A549 (cell line): ENCODE data around the gene TRIM3. TPM values are rescaled to one million over a fixed set of nuclear protein-coding genes. Genes with fewer than 3 reads are reported as not detected.

Experiments used
- ATAC-seq, 2 experiments: fragments of 200-7000 bp in 1 of 2; fragments of >200 bp in 1 of 2; cut with Nextera tagmentation in 1 of 2; cut with Tn5 transposase in 1 of 2; 3 replicates each; pipeline versions ENCODE4 v1.8.0 to v1.9.1; 2018 to 2020; ENCODE audit warnings: mild to moderate bottlenecking in 1 of 2, moderate library complexity in 1 of 2
- CTCF ChIA-PET: fragments of 300-600 bp; sonication (Branson Sonifier 250); formaldehyde crosslinking; extraction: SDS; loops from one replicate; lab custom pipeline; 2021; ENCODE audit warnings: antibody characterized with exemption, inconsistent platforms; lab: Yijun Ruan, JAX
- POLR2A ChIA-PET: fragments of 350-600 bp; formaldehyde crosslinking; extraction: SDS; loops from one replicate; lab custom pipeline; 2021; ENCODE audit warnings: antibody characterized with exemption, inconsistent platforms; lab: Yijun Ruan, JAX
- DNase-seq, 2 experiments: peaks; one replicate each; pipeline versions ENCODE4 v3.0.0 to v3.0.0-alpha.2; 2011 to 2016; ENCODE audit warnings: low read depth in 1 of 2, low spot score in 1 of 2
- FAIRE-seq: peaks from 2 replicates; lab custom pipeline; 2011; peaks lifted over from hg19 to GRCh38; lab: Jason Lieb, UNC
- H3K27ac ChIP-seq, 2 experiments: fragments of >200 bp; sonication (Bioruptor Twin); formaldehyde crosslinking; 3 replicates each; pipeline ENCODE4 v1.5.1; 2016 to 2017
- H3K4me1 ChIP-seq: fragments of >200 bp; sonication (Bioruptor Twin); formaldehyde crosslinking; 3 replicates; pipeline ENCODE4 v1.6.1; 2016
- H3K4me2 ChIP-seq: fragments of >200 bp; sonication (Bioruptor Twin); formaldehyde crosslinking; 3 replicates; pipeline ENCODE4 v1.6.1; 2016
- H3K4me3 ChIP-seq: fragments of >200 bp; sonication (Bioruptor Twin); formaldehyde crosslinking; 3 replicates; pipeline ENCODE4 v1.5.1; 2016
- H3K9me3 ChIP-seq: fragments of >200 bp; sonication (Bioruptor Twin); formaldehyde crosslinking; 3 replicates; pipeline ENCODE4 v1.6.1; 2016
- BCL3 ChIP-seq: fragments of >200 bp; sonication (Bioruptor Twin); formaldehyde crosslinking; IDR thresholded peaks from 3 replicates; pipeline ENCODE4 v1.6.1; 2016
- CTCF ChIP-seq: fragments of >200 bp; sonication (Bioruptor Twin); formaldehyde crosslinking; IDR thresholded peaks from 3 replicates; pipeline ENCODE4 v1.5.1; 2016
- ELK1 ChIP-seq: fragments of 150-350 bp; IDR thresholded peaks from 2 replicates; pipeline ENCODE4 v1.6.1; 2014; ENCODE audit warnings: low read depth, mild to moderate bottlenecking, low read length
- ESRRA ChIP-seq: fragments of 150-350 bp; IDR thresholded peaks from 2 replicates; pipeline ENCODE4 v1.6.1; 2014; ENCODE audit warnings: mild to moderate bottlenecking, low read length, borderline replicate concordance
- FOSB ChIP-seq: fragments of 250-450 bp; sonication (Bioruptor Pico); IDR thresholded peaks from 2 replicates; pipeline ENCODE4 v1.5.0; 2020; ENCODE audit warnings: mild to moderate bottlenecking, moderate library complexity
- JUNB ChIP-seq: fragments of >200 bp; sonication (Bioruptor Twin); formaldehyde crosslinking; IDR thresholded peaks from 2 replicates; pipeline ENCODE4 v1.6.1; 2016
- KDM1A ChIP-seq: fragments of 200-600 bp; sonication (generic); IDR thresholded peaks from 2 replicates; pipeline ENCODE4 v1.6.1; 2016; ENCODE audit warnings: low read depth, mild to moderate bottlenecking
- NPAS2 ChIP-seq: fragments of 250-450 bp; sonication (Bioruptor Pico); IDR thresholded peaks from 2 replicates; pipeline ENCODE4 v1.8.0; 2022; ENCODE audit warnings: mild to moderate bottlenecking, moderate library complexity, borderline replicate concordance
- NR3C1 ChIP-seq: fragments of >200 bp; sonication (Bioruptor Twin); formaldehyde crosslinking; IDR thresholded peaks from 3 replicates; pipeline ENCODE4 v1.6.1; 2017
- POLR2A ChIP-seq: IDR thresholded peaks from 2 replicates; pipeline ENCODE4 v1.6.1; 2012; ENCODE audit warnings: mild to moderate bottlenecking, low read length
- POLR2AphosphoS2 ChIP-seq: conservative IDR thresholded peaks from 2 replicates; pipeline ENCODE4 v1.6.1; 2012; ENCODE audit warnings: low read length, improper control_type of control experiment, inconsistent platforms
- RAD21 ChIP-seq, 2 experiments: fragments of >200 bp in 1 of 2; sonication (Bioruptor Twin) in 1 of 2; formaldehyde crosslinking in 1 of 2; IDR thresholded peaks in 1 of 2; conservative IDR thresholded peaks in 1 of 2; 2 replicates in 1 of 2; 3 replicates in 1 of 2; pipeline ENCODE4 v1.6.1; 2012 to 2018; ENCODE audit warnings: inconsistent platforms in 1 of 2
- SMC3 ChIP-seq: fragments of >200 bp; sonication (Bioruptor Twin); formaldehyde crosslinking; IDR thresholded peaks from 3 replicates; pipeline ENCODE4 v1.6.1; 2018; ENCODE audit warnings: inconsistent platforms
- WGBS: methylation state at CpG from one replicate; pipeline ENCODE4 v1.1.6; 2017; ENCODE audit errors: missing lambda C conversion rate; 5-methylcytosine and 5-hydroxymethylcytosine counted together
- polyA plus RNA-seq, 4 experiments: library from polyadenylated mRNA; depleted of rRNA in 3 of 4; stranded (reverse); fragments of >200 nt; fragmentation: RNase III in 1 of 4; extraction: RNeasy Plus Mini Kit Qiagen cat#74134 plus additional on column Dnase treatment in 1 of 4; gene quantifications; 2 replicates in 3 of 4; 3 replicates in 1 of 4; pipeline ENCODE4 v1.2.3, GENCODE V29; 2011 to 2017
- TF ChIP-seq, protein P1 (sequence below): IDR thresholded peaks from 2 replicates; pipeline ENCODE4 v1.6.1; 2012

TRIM3 gene
- polyA plus RNA-seq, 2 of the 4 experiments (the other 2 are of a cell fraction): 10.0 to 17.5 TPM

GRCh38 chr11:6440906-6441358 lies 32.8 kb downstream of the TRIM3 start, which contains the start of gene HPX:
HPX (minus strand) TSS chr11:6440987; CDS start chr11:6440963, 24 bp downstream.
- no peak for FAIRE-seq

DNA sequence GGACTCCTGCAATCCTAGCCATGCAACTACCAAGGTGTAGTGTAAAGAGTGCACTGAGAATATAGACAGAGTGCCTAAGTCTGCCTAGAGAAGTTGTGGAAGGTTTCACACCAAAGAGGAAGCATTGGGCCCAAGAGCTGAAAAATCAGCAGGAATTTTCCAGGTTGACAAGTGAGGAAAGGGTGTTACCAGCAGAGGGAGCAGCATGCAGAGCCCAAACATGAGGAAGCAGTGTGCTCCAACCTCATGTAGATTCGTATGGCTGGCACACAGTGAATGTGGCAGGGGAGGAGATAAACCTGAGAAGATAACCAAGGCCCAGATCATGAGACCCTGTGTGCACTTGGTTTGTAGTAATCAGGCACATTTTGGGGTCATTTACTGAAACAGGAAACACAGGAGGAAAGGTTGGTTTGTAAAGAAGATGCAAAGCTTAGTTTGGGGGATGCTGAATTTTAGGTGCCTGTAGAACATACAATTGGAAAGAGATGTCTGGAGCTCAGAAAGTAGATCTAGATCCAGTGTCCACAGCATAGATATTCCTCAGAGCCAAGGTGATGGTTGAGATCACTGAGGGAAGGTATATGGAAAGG lies 34.7 kb downstream of the TRIM3 start:
- Histone ChIP-seq H3K4me3 (no peak overlapping the region), H3K4me1 (peaks cover 13% of the 10 kb centered on the region)
- 0% methylated on average over 1 of the region's 1 CpG for WGBS
- DNase-seq: peak; percentile 65 to 68
- TF ChIP-seq POLR2AphosphoS2 (no peak), RAD21 (conservative IDR thresholded peaks at IDR 0.05 in 1 of 2, IDR thresholded peaks at IDR 0.05 in 1 of 2) (peak; percentile 38 to 55; a peak in 4 of 5 replicates), NR3C1 (no peak), CTCF (peak; percentile 55), KDM1A (no peak), SMC3 (peak; percentile 53; the same call in 2 of the 3 replicates), NPAS2 (CRISPR knock-in tag) (no peak)
- TF ChIP-seq, protein P1, sequence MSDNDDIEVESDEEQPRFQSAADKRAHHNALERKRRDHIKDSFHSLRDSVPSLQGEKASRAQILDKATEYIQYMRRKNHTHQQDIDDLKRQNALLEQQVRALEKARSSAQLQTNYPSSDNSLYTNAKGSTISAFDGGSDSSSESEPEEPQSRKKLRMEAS: peak; percentile 44; the same call in 1 of the 2 replicates
- TF ChIP-seq, all 56 proteins: peak for 4
- FAIRE-seq (no peak), ATAC-seq (peak; percentile 67 to 83; a peak in 5 of 6 replicates)
- H3K9me3 ChIP-seq: no peaks in the 10 kb centered on the region
- POLR2A ChIA-PET: interaction anchor here (1.0 kb wide), 1 partner anchor 20 kb away, joined by 7 read pairs; the partner anchor contains the start of gene APBB1
- H3K4me2 ChIP-seq: no peak overlapping the region
- no peak overlapping the region for H3K27ac ChIP-seq
- CTCF ChIA-PET: interaction anchor here (0.6 to 3.1 kb wide), 24 partner anchors 8 to 377 kb away, joined by 3 to 26 read pairs (median 5); partner anchors contain the start of genes APBB1, ARFIP2 and TIMM10B

More at GRCh38 chr11:6440906-6441358, 32.8 kb downstream of the TRIM3 start, which contains the start of gene HPX:
- Histone ChIP-seq H3K4me3 (no peak within 1 kb of the TSS), H3K9me3 (no peaks in the 10 kb centered on the region), H3K4me2 (0 out of 3 replicates have a peak within 1 kb of the TSS, but pooled peaks have one; percentile 9), H3K4me1 (peaks cover 13% of the 10 kb centered on the region), H3K27ac (0 out of 6 replicates have a peak within 1 kb of the TSS, but pooled peaks of 1 of the 2 experiments have one; percentile 19)
- ChIA-PET CTCF (interaction anchor here (0.7 to 9.6 kb wide), 9 partner anchors 9 to 242 kb away, joined by 3 to 142 read pairs (median 5); partner anchors contain the start of genes APBB1 and MRPL17), POLR2A (no interaction called here)
- TF ChIP-seq JUNB: no peak
- WGBS: 43% methylated on average over 3 of the region's 3 CpGs
- DNase-seq (no peak), ATAC-seq (peak in 1 of 2 experiments; percentile 24; a peak in 1 of 6 replicates)

DNA sequence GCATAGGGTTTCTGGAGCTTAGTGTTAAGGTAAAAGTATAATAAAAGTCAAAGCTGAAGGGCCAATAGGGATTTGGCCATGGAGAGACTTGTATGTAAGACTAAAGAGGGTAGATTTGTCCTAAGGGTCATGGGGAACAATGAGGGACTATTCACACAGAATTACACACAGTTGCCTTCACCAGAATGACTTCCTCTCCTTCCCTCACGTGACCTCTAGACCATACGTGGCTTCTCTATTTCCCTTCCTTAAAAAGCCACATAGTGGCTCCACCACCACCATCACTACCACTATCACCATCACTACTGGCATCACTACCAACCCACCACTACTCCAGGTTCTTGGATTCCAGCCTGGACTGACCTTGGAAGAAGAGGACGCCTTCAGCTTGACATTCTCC lies 35.7 kb downstream of the TRIM3 start:
- POLR2A ChIA-PET: no interaction called here
- DNase-seq: no peak
- no peak for TF ChIP-seq BCL3
- TF ChIP-seq ESRRA: no peak
- TF ChIP-seq FOSB (CRISPR knock-in tag): no peak
- no peak for TF ChIP-seq POLR2A
- no peak for TF ChIP-seq NR3C1
- TF ChIP-seq ELK1: no peak
- TF ChIP-seq, all 56 proteins: peak for 0
- CTCF ChIA-PET: interaction anchor here (1.1 to 3.1 kb wide), 9 partner anchors 7 to 68 kb away, joined by 3 to 26 read pairs (median 8); partner anchors contain the start of gene APBB1
- Histone ChIP-seq H3K9me3 (no peaks in the 10 kb centered on the region), H3K4me1 (peaks cover 13% of the 10 kb centered on the region), H3K4me2 (no peak overlapping the region), H3K4me3 (no peak overlapping the region), H3K27ac (no peak overlapping the region)
- WGBS: 92% methylated on average over 3 of the region's 3 CpGs
- FAIRE-seq: no peak
- ATAC-seq: no peak
